Endometrial microvascular endothelial cells (primary cell): ENCODE measurements around the gene HMGN2. TPM values are rescaled to one million over a fixed set of nuclear protein-coding genes. Genes with fewer than 3 reads are reported as not detected.

ENCODE experiments used
- in situ Hi-C: cut with HindIII; loops from 2 replicates; pipeline ENCODE4 v1.10.0; 2017; ENCODE audit warnings: low sequenced_read_pairs, low pct_unique_long_range_greater_than_20kb; ENCODE audit errors: inconsistent ontology term
- total RNA-seq: library from RNA; depleted of rRNA; stranded (reverse); fragments of >200 nt; gene quantifications from one replicate; pipeline ENCODE4 v1.2.3, GENCODE V29; 2015; ENCODE audit errors: inconsistent ontology term

Gene HMGN2
- total RNA-seq, 1 donor from 2014 or later, result 460 TPM

DNA sequence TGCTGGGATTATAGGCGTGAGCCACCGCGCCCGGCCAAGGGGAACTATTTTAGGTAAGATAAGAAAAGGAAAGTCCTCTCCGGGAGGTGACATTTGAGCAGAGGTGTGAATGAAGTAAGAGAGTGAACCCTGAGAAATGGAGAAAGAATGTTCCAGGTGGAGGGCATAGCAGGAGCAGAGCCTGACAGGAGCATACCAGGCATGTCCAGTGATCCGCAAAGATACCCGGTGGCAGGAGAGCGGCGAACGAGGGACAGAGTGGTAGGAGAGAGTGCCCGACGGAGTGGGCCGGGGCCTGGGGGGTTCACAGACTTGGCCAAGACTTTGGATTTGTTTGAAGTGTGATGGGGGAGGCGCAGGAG is 49.4 kb downstream of the HMGN2 start:
- in situ Hi-C loops, result no loop called here

DNA sequence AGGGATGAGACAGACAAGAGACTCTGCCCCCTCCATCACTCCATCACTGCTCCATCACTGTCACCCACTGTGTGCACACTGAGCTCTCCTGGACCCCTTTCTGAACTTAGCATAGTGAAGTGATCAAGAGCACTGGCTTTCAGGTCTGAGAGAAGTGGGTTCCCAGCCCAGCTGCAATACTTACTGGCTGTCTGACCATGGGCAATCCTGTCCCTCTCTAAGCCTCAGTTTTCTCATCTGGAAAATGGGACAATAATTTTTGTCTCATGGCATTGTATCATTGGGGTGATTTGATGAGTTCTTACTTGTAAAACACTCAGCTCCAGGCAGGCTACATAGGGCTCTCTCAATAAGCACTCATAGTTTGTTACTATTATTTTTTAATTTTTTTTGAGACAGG is 49.8 kb downstream of the HMGN2 start:
- in situ Hi-C loops, result no loop called here

DNA sequence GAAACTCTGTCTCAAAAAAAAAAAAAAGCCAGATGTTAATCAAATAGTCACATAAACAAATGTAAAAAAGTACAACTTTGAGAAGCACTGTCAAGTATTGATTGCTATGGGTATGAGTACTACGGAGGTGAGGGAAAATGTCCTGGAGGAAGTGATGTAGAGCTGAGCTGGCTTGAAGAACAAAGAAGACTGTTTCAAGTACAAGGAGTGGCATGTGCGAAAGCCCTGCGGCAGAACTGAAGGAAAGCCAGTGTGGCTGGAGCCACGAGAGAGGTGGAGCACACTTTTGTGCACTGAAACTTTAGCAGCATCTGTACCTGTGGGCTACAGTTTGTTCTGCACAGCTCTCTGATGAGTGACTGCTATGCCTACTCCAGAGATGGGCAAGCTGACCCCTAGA is 51.9 kb downstream of the HMGN2 start:
- in situ Hi-C loops, result no loop called here

Other genes starting within 250 kb of the HMGN2 start
- gene CEP85, start 238.2 kb upstream of the HMGN2 start, total RNA-seq, result 11.7 TPM
- gene SH3BGRL3, start 192.4 kb upstream of the HMGN2 start, total RNA-seq, result 165 TPM
- gene UBXN11, start 165.8 kb upstream of the HMGN2 start, total RNA-seq, result 2.6 TPM
- gene CD52, start 154.5 kb upstream of the HMGN2 start, total RNA-seq, result not detected
- not detected for gene CRYBG2, start 118.3 kb upstream of the HMGN2 start, total RNA-seq
- not detected for gene ZNF683, start 99.7 kb upstream of the HMGN2 start, total RNA-seq
- gene LIN28A, start 61.6 kb upstream of the HMGN2 start, total RNA-seq, result not detected
- gene DHDDS, start 40.1 kb upstream of the HMGN2 start, total RNA-seq, result 65.2 TPM
- gene RPS6KA1, start 57.3 kb downstream of the HMGN2 start, total RNA-seq, result 31.8 TPM
- gene ARID1A, start 223.6 kb downstream of the HMGN2 start, total RNA-seq, result 28.4 TPM